NCI-H1436 (cell line): ENCODE measurements around the gene ZSWIM6.

ENCODE experiments used
- DNase-seq: peaks from one replicate; lab custom pipeline; 2025; lab: John Stamatoyannopoulos, UW

ZSWIM6 gene

DNA sequence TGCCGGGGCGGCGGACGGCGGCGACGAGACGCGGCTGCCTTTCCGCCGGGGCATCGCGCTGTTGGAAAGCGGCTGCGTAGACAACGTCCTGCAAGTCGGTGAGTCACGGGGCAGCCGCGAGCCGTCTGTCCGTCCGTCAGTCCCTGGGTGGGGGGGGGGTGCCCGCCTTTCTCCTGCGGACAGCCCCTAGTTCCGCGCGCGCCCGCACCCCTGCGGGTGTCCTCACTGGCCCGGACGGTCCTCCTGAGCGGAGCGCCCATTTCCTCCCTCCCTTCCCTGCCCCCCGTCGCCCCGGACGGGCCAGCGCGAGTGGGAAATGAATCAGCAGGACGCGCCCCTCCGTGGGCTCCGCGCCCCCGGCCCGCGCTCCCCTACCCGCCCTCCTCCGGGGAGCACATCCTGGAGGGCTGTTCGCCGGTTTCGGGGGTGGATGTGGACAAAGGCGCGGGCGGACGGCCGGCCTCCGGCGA, 828 bp downstream of the ZSWIM6 start:
- DNase-seq, result no peak

DNA sequence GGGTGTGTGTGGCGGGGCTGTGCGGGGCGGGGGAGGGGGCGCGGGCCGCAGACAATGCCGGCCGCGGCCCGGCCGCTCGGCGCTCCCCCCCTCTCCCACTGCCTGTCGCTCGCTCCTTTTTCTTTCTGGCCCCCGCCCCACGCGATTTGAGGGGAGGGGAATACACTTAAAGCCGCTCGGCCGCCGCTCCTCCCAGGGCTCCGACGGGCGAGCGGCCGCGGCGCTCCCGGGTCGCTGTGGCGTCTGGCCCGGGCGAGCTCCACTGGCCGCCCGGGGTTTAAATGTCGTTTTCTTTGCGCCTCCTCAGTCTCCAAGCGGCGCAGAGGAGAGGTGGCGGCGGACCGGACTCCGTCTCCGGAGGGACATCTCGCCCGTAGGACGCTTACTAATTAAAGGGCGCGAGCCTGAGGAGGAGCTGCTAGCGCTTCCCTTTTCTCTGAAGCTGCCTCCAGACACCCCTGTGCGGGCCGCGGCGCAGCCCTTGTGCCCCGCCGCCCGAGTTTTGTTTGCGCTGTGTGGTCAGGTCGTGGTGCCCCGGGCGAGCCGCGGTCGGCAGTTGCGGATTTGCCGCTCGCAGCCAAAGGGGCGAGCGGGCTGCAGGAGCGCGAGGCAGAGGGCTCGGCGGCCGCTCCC, 1.4 kb downstream of the ZSWIM6 start:
- no peak for DNase-seq

GRCh38 chr5:61333954-61334867, 2.2 kb downstream of the ZSWIM6 start:
- DNase-seq, result no peak

- DNase-seq, result no peak
Observed at GRCh38 chr5:61334868-61335615, 3.0 kb downstream of the ZSWIM6 start.

GRCh38 chr5:61339764-61340163, 7.7 kb downstream of the ZSWIM6 start:
- no peak for DNase-seq

- no peak for DNase-seq
Observed at GRCh38 chr5:61340775-61341361, 8.8 kb downstream of the ZSWIM6 start.

- DNase-seq, result no peak
Observed at GRCh38 chr5:61342071-61342501, 10.0 kb downstream of the ZSWIM6 start.

- no peak for DNase-seq
Observed at GRCh38 chr5:61344187-61344944, 12.3 kb downstream of the ZSWIM6 start.

DNA sequence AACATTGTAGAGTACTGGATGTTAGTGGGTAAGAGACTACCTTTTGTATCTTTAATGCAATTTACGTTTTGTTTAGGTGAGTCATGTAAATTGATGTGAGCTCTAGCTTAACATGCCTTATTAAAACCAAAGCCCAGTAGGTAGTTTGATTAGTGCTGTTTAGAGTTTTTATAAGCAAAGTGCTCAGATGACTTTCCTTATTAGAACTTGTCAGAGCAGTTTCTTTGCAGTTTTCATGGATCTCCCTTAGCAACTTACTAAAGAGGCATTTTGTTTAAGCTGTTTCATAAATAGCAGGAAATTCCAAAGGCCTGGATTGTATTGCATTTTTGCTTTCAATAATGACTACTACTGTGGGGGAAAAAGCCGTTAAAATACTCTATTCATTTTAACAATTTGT, 14.5 kb downstream of the ZSWIM6 start:
- no peak for DNase-seq

GRCh38 chr5:61347080-61347479, 15.0 kb downstream of the ZSWIM6 start:
- DNase-seq, result no peak

DNA sequence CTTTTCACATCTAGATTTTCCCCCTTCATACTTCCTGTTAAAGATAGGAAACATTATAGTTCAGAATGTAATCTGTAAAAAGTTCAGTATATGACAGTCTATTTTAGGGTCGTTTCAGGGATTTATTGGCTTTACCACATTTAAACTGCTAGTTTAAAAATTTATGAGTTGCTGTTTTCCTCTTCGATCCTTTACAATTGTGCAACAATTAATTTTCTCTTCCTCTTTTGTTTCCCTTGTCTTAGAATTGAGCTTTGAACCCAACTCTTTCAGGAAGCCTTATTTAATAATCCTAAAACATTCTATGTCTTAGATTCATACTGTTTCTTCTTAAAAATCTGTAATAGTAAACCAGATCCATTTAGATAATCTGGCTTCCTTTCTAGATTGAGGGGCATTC, 16.4 kb downstream of the ZSWIM6 start:
- DNase-seq, result no peak

DNA sequence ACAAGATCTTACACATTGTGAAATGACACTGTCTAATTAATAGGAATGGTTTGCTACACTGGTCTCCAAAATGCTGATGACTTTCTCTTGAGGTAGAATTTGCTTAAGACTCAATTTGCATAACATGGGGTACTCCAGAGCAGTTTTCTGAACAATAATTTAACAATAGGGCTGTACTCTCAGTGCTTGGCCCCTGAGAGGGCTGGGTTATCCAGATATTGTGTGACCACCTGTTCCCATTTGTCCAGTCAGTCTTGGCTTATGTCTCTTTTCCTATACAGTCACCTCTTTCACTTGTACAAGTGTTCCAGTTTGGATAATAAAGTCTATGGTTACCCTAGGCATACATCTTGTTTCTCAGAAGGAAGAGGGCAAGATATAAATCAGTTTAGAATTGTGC, 17.9 kb downstream of the ZSWIM6 start:
- DNase-seq, result no peak

DNA sequence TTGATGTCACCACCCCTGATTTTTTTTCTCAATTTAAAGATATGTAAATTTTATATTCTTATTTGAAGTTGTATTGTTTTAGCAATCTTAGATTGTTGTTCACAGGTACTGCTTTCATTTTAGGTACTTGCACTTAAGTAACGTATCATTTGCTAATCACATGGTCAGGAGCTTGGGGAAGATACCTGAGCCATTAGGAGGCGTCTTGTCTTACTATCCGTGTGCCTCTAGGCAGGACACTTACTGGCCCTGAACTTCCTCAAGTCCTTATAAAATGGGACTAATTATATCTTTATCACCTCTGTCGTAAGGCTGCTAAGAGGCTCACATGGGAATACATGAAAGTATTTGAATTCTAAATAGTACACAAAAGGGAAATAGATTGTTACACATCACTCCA, 18.5 kb downstream of the ZSWIM6 start:
- DNase-seq, result no peak

DNA sequence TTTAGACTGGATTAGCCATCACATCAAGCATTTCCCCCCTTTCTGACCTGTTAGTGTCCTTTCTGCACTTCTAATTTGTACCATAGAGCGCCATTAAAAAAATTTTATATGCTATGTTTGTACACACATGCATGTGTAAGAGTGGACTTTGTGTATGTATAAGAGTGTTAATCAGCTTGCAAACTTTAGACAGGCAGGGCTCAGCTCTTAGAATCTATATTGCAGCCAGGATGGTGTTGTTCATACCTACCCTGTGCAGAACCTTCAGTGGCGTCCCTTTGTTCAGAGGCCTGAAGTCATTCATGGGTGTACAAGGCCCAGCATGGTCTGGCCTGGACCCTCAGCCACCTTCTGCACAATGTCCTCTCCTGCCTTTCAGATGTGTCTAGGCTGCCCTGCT, 19.7 kb downstream of the ZSWIM6 start:
- no peak for DNase-seq

DNA sequence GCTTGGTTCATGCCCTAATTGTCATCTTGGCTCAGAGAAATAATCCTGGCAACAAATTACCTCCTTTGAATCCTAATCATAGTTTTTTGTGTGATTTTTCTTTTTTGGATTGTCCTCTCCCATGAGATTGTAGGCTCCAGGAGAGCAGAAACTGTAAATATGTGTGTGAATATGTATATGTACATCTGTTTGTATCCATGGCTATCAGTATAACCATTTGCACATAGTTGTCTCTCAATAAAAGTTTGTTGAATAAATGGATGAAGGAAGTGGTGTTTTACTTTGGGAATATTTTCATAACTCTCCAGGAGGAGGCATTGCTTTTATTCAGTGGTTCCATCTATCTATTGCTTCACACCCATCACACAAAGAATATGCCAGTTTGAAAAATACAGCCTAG, 20.1 kb downstream of the ZSWIM6 start:
- DNase-seq, result no peak

GRCh38 chr5:61352612-61353156, 20.6 kb downstream of the ZSWIM6 start:
- DNase-seq, result no peak

DNA sequence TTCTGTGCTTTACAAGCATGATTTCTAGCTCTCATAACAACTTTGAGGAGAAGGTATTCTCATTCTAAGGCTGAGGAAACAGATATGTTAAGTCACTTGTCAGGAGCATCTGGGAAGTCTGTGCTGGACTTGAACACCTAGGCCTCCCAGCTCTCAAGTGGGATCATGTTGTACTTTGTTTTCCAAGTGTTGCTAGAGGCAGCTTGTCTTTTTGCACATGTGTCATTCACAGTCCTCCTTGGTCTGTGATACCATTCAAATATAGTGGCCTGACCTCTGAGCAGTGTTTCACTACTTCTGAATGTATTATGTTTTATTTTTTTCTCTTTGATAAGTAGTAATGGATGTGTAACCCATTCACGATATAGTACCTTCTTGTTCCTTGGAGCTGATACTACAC, 21.2 kb downstream of the ZSWIM6 start:
- DNase-seq, result no peak

DNA sequence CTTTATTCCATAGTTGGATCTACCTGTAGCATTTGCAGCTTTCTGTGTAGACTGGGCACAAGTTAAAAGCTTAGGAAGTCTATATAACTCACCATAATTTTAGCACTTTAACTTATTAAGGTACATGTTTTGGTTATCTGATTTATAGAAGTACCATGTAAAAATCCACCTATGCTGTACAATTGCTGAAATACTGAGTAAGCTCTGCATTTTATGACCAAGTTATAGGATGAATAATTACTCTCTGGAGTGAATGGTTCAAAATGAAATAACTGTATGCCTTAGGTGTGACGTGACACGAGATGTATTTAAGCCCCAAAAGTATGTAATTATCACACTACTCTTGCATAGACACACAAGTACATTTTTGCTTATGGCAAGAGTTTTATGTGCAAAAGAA, 22.1 kb downstream of the ZSWIM6 start:
- no peak for DNase-seq

GRCh38 chr5:61357745-61358144, 25.7 kb downstream of the ZSWIM6 start:
- no peak for DNase-seq

DNA sequence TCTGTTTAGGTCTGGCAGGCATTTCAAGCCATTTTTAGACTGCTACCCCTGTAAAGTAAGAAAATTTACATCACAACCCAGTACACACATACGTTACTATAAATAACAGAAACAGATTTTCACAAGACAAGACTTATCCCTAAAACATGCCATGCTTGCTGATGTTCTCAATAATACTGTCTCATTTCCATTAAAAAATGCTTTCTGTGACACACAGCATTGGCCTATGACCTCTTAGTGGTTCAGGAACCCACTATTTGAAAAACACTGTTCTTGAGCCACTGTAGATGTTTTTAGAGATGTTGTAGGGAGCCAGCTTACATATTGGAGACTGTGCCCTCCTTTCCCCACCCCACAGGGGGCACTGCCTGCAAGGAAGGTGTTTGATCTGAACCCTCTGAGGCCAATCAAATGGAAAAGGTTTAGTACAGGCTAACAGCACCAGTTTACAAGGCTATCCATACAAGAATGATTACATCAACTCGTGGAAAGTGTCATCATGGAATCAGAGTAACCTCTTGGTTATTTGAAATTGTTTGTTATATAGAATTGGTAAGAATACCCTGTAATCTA, 30.8 kb downstream of the ZSWIM6 start:
- DNase-seq, result no peak
